Ishikawa (cell line): ENCODE data around the gene MAP7D2.

Experiments used
- CEBPB ChIP-seq: IDR thresholded peaks from 2 replicates; pipeline ENCODE4 v1.6.1; 2012
- CREB1 ChIP-seq: IDR thresholded peaks from 2 replicates; pipeline ENCODE4 v1.6.1; 2012; ENCODE audit warnings: low read depth
- EGR1 ChIP-seq: IDR thresholded peaks from 2 replicates; pipeline ENCODE4 v1.6.1; 2012
- EP300 ChIP-seq: IDR thresholded peaks from 2 replicates; pipeline ENCODE4 v1.6.1; 2012; ENCODE audit warnings: borderline replicate concordance
- FOXM1 ChIP-seq: IDR thresholded peaks from 2 replicates; pipeline ENCODE4 v1.6.1; 2012; ENCODE audit warnings: low read depth, borderline replicate concordance
- MAX ChIP-seq: IDR thresholded peaks from 2 replicates; pipeline ENCODE4 v1.6.1; 2012
- NFIC ChIP-seq: IDR thresholded peaks from 2 replicates; pipeline ENCODE4 v1.6.1; 2012
- RAD21 ChIP-seq: IDR thresholded peaks from 2 replicates; pipeline ENCODE4 v1.6.1; 2012; ENCODE audit warnings: low read depth
- REST ChIP-seq: IDR thresholded peaks from 2 replicates; pipeline ENCODE4 v1.6.1; 2012; ENCODE audit warnings: low read depth, mild to moderate bottlenecking
- TAF1 ChIP-seq: IDR thresholded peaks from 2 replicates; pipeline ENCODE4 v1.6.1; 2012; ENCODE audit warnings: low read depth, mild to moderate bottlenecking
- TCF12 ChIP-seq: IDR thresholded peaks from 2 replicates; pipeline ENCODE4 v1.6.1; 2012; ENCODE audit warnings: low read depth
- TEAD4 ChIP-seq: IDR thresholded peaks from 2 replicates; pipeline ENCODE4 v1.6.1; 2012
- USF1 ChIP-seq: IDR thresholded peaks from 2 replicates; pipeline ENCODE4 v1.6.1; 2012
- YY1 ChIP-seq: IDR thresholded peaks from 2 replicates; pipeline ENCODE4 v1.6.1; 2012; ENCODE audit warnings: low read depth
- ZBTB7A ChIP-seq: IDR thresholded peaks from 2 replicates; pipeline ENCODE4 v1.6.1; 2012; ENCODE audit warnings: low read depth

The MAP7D2 gene

GRCh38 chrX:20019672-20020365 is 96.9 kb downstream of the MAP7D2 start:
- TF ChIP-seq CEBPB = no peak
- no peak for TF ChIP-seq EP300
- TF ChIP-seq TAF1 = no peak
- no peak for TF ChIP-seq USF1
- no peak for TF ChIP-seq MAX
- no peak for TF ChIP-seq REST
- no peak for TF ChIP-seq NFIC
- no peak for TF ChIP-seq ZBTB7A
- TF ChIP-seq TEAD4 = no peak
- no peak for TF ChIP-seq CREB1
- TF ChIP-seq YY1 = no peak
- no peak for TF ChIP-seq RAD21
- TF ChIP-seq EGR1 = no peak
- no peak for TF ChIP-seq FOXM1
- TF ChIP-seq TCF12 = no peak

GRCh38 chrX:20016616-20016945 is 100.1 kb downstream of the MAP7D2 start:
- TF ChIP-seq RAD21 = no peak
- no peak for TF ChIP-seq FOXM1
- TF ChIP-seq CREB1 = no peak
- no peak for TF ChIP-seq YY1
- no peak for TF ChIP-seq USF1
- TF ChIP-seq NFIC = no peak
- TF ChIP-seq EP300 = no peak
- TF ChIP-seq TCF12 = no peak
- no peak for TF ChIP-seq TEAD4
- TF ChIP-seq EGR1 = no peak
- no peak for TF ChIP-seq ZBTB7A
- TF ChIP-seq MAX = no peak
- TF ChIP-seq TAF1 = no peak
- no peak for TF ChIP-seq REST
- no peak for TF ChIP-seq CEBPB

- TF ChIP-seq NFIC (no peak), TAF1 (no peak), CREB1 (no peak)
These were observed 100.6 kb downstream of the MAP7D2 start for GRCh38 chrX:20015945-20016615.

GRCh38 chrX:20015422-20015821 is 101.3 kb downstream of the MAP7D2 start:
- no peak for TF ChIP-seq MAX
- no peak for TF ChIP-seq FOXM1
- no peak for TF ChIP-seq CREB1
- TF ChIP-seq EGR1 = no peak
- TF ChIP-seq TCF12 = no peak
- TF ChIP-seq CEBPB = no peak
- TF ChIP-seq EP300 = no peak
- TF ChIP-seq RAD21 = no peak
- TF ChIP-seq REST = no peak
- no peak for TF ChIP-seq ZBTB7A
- no peak for TF ChIP-seq USF1
- TF ChIP-seq TAF1 = no peak
- TF ChIP-seq YY1 = no peak
- TF ChIP-seq TEAD4 = no peak
- TF ChIP-seq NFIC = no peak
